ENCODE data around the gene JUND. TPM values are rescaled to one million over a fixed set of nuclear protein-coding genes. Genes with fewer than 3 reads are reported as not detected.

The JUND gene
- total RNA-seq, 1 donor from 2014 or later: 61.5 TPM

DNA sequence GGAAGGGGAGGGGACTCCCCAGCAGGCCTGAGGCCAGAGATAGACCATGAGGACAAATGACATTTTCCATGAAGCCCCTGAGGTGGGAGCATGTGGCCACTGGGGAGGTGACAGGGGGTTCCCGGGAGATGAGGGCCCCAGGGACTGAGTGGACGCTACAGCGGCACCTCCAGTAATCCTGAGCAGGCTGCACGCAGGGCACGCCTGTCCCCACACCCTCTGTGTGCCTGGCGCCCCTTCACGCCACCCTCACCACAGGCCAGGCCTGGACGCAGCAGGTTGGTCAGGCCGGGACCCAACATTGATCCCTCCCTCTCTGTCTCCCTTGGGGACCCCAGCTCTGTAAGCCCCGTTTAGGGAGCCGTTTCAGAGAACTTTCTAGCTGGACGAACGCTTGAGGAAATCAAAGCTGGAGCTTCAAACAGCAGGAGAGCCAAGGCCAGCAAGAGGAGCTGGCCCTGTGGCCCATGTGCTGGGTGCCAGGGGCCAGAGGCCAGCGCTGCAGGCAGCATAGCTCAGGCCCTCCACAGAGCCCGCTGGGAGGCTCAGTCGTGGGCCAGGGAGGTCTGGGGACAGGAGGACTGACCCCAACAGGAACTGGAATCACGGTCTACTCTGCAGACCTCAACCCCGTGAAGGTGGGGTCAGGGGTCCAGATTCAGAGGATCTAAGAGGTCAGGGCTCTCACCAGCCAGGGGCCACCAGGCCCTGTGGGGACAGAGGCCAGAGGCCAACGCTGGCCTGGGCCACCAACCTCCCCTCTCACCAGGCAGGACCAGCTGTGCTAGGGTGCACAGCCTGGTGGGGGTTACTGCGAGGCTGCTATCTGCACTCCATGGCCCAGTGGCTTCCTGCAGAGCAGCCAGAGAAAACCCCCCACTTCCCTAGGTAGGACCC lies 26.9 kb upstream of the JUND start:
- no peak for ATAC-seq

DNA sequence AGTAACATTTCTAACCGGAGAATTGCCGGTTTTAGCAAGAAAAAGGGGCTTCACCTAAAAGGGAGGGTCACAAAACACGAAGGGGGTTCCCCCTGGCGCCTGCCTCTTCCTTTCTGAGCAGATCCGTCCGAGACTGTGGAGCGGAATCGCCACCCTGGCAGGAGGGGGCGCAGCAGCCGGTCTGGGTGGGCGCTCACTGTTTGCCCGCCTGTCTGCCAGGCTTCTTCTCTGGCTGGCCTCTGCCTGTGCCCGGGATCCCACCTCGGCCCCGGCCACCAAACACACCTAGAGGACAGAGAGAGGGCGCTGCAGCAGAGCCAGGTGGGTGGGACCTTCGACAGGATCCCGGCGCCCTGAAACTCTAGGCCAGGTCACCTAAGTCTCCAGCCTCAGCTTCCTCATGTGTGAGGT lies 25.9 kb upstream of the JUND start:
- no peak for ATAC-seq

DNA sequence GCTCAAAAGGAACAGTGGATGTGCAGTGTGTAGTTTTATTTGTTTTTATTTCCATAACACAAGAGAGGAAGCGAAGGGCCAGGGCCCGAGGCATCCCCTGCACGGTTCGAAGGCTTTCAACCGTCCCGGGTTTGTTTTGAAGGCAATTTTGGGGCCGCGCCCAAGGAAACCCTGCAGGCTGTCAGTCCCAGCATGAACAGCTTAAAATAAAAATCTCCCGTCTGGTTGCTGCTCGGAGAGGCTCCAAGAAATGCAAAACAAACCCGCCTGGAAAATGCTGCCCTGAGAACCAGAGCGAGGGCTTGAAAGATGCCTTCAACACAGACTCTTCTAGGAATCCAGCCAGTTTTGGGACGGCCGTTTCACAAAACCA lies 25.5 kb upstream of the JUND start:
- no peak for ATAC-seq

DNA sequence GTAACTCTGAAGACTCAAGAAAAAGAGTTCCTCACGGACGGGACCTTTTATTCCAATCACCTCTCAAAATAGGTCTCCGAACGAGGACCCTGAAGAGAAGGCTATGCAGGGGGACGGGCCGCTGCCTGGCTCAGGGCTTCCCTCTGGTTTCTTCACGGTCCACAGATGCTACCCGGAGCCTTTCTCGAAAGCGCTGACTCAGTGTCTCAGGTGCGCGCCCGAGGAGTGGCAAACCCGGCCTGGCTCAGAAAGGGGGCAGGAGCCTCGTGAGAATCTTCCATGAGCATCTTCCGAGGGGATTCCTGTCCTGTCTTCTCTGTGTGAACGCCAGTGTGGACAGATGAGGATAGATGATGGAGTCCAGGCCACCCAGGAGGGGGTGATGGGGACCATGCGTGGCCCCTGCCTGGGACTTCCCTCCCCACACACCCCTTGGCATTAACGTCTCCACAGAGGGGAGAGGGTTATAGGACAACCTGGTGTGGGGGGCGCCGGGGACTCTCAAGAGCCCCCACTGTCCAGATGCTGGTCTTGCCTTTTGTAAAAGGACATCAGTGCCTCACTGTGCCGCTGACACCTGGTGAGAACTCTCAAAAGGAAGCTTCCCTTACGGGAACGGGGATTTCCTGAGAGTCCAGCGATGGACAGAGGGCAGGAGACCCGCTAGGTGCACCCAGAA lies 24.9 kb upstream of the JUND start:
- ATAC-seq: no peak

DNA sequence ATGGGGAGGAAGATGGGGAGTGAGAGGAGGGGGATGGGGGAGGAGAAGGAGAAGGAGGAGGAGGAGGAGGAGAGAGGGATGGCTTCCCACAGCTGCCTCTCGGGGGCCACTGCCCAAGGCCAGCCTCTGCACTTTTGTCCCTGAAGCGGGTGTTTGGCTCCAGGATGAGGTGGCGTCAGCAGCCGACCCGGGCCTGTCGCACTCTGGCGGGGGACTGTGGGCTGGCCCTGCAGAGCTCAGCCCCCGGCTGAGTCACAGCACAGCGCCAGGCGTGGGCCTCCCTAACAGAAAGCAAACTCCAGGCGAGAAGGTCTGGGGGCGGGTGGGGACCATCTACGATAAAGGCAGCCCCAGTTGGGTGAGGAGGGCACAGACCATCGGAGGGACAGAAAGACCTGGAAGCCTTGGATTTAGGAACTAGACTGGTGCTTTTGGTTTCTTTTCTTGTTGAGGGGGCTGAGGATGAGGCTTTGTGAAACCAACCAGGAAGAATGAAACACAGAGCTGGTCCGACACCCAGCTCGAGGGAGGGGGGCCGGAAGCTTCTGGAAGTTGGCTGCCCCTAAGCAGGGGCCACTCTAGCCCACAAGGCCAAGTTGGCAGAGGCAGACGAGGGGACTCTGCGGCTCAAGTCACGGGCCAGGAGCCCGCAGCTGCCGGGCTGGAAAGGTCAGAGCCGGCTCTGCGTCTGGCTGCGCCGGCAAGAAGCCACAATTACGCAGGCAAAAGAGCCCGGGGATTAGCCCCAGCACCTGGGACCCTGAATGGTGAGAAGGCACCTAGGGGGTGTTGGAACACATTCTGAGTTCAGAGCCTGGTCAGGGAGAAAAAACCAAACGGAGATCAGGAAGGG lies 23.3 kb upstream of the JUND start:
- peak; percentile 59 for ATAC-seq

DNA sequence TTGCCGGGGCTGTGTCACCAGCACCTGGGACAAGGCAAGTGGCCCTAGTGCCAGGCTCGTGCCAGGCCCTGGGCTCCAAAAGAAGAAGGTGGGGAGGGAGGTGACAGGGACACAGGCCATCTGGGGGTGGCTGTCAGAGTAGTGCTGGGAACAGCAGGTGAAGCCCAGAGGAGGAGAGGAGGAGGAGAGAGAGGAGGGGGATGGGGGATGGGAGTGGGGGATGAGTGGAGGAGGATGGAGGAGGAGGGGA lies 22.7 kb upstream of the JUND start:
- ATAC-seq: no peak

DNA sequence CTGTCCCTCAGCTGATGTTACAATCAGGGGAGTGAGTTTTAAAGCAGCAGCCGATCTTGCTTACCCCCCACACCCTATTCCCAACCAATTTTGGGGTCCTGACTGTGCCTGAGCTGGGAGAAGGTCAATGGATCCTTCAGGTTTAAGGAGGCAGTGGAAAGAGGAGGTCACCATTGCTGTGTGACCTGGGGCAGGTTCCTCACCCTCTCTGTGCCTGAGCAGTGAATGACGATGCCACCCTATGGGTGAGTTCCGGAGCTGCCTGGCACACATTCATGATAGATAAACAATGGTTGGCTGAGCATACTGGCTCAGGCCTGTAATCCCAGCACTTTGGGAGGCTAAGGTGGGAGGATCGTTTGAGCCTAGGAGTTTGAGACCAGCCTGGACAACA lies 20.3 kb upstream of the JUND start:
- no peak for ATAC-seq

DNA sequence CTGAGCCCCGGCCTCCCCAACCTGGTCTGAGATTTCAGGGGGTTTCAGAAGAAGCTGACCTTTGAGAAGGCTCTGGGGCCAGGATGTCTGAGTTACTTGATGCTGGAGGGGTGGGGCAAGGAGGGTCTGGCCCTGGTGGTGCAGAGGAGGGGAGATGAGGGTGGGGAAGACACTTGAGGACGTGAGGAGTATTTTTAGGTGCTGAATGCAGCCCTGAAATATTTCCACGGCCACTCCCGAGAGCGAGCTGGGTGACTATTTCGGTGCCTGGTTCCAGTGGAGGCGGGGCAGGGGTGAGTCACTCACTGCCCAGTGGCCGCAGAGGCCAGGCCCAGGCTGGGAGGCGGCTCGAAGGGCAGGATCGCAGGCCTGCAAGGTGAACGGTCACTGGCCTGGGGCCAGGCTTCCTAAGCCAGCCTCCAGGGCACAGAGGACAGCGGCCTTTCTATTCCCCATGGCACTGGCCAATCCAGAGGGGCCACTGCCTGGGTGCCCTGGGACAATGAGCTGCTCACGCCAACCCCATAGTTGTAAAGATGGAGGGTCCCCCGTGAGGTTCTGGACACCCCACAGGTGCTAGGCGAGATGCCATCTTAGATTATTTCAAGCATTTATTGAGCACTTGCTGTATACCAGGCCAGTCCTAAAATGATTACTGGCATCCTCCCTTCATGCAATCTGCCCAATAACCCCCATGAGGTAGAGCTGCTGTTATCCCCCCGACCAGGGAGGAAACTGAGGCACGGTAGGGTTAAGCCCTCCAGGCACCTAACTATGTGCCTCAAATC lies 19.7 kb upstream of the JUND start:
- ATAC-seq: peak; percentile 72

DNA sequence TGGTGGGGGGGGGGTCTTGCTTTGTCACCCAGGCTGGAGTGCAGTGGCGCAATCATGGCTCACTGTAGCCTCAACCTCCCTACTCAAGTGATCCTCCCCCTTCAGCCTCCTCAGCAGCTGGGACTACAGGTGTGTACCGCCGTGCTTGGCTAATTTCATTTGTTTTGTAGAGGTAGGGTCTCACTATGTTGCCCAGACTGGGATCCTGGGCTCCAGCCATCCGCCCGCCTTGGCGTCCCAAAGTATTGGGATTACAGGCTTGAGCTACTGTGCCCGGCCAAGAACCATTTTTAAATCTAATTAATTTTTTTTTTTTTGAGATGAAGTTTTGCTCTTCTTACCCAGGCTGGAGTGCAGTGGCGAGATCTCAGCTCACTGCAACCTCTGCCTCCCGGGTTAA lies 18.2 kb upstream of the JUND start:
- no peak for ATAC-seq

DNA sequence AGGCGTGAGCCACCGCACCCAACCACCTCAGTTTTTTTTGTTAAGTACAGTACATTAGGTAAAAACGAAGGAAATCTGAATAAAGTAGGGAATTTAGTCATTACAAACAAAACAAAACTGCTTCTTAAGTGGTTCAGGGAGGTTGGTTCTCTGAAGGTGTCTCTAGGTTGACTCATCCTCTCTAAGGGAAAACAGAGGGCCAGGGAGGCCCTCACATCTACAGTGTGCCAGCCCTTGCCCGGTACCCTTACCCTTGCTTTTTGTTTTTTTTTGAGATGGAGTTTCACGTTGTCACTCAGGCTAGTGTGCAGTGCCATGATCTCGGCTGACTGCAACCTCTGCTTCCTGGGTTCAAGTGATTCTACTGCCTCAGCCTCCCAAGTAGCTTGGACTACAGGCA lies 17.2 kb upstream of the JUND start:
- no peak for ATAC-seq

DNA sequence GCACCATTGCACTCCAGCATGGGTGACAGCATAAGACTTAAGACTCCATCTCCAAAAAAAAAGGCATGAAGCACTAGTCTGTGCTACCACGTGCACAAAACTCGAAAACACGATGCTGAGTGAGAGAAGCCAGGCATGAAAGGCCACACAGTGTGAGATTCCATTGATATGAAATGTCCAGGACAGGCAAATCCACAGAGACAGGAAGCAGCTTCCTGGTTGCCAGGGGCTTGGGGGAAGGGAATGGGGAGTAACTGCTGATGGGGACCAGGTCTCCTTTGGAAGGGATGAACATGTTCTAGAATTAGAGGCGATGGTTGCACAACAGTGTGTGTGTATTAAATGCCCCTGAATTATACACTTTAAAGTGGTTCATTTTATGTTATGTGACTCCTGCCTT lies 15.9 kb upstream of the JUND start:
- no peak for ATAC-seq

DNA sequence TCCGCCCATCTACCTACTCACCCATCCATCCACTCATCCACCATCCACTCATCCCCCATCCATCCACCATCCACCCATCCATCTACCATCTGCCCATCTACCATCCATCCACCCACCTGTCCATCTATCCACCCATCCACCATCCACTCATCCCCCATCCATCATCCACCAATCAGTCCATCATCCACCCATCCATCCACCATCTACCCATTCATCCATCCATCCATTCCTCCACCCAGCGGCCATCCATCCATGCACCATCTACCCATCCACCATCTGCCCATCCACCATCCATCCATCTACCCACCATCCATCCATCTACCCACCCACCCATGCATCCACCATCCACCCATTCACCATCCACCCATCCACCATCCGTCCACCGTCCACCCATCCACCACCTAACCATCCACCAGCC lies 13.6 kb upstream of the JUND start:
- ATAC-seq: no peak

DNA sequence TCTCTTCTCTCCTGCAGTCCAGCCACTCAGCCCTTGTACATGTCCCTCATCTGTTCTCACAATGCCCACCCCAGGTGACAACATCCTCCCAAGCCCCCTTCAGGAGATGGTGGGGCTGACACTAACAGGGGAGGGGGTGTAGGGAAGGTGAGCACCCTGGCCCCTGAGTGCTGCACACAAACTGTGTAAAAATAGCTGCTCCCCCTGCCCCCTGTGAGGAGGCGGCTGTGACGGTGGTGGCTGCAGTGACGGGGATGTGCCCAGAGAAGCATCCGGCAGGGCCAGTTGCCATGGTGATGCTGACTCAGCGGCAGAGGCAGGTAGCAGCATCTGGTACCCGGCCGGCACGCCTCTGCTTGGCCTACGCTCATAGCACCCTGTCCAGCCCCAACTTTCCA lies 13.0 kb upstream of the JUND start:
- ATAC-seq: peak; percentile 53

DNA sequence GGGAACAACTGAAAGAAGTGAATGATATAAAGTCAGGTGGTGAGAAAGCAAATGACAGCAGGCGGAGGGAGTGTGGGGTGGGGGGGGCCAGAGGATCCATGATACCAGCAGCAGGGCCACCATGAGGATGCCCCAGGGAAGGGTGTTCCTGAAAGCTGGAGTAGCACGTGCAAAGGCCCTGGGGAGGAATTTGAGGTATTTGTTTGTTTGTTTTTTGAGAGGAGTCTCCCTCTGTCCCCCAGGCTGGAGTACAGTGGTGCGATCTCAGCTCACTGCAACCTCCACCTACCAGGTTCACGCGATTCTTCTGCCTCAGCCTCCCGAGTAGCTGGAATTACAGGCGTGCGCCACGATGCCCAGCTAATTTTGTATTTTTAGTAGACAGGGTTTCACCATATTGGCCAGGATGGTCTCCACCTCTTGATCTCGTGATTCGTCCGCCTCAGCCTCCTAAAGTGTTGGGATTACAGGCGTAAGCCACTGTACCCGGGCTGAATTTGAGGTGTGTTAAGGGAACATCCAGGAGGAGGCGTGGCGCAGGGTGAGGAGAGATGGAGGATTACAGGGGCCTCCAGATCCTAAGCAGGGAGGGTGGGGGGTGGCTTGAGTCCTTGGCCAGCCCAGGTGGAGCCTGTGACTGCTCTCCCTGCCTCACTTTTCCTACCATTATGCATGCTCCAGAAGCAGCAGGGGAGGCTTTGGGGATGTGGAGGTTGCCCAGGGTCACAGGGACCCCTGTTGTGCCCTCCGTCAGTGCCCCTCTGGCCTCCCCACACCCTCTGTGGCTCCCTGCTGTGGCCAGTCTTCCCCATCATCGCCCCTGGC lies 12.4 kb upstream of the JUND start:
- no peak for ATAC-seq

DNA sequence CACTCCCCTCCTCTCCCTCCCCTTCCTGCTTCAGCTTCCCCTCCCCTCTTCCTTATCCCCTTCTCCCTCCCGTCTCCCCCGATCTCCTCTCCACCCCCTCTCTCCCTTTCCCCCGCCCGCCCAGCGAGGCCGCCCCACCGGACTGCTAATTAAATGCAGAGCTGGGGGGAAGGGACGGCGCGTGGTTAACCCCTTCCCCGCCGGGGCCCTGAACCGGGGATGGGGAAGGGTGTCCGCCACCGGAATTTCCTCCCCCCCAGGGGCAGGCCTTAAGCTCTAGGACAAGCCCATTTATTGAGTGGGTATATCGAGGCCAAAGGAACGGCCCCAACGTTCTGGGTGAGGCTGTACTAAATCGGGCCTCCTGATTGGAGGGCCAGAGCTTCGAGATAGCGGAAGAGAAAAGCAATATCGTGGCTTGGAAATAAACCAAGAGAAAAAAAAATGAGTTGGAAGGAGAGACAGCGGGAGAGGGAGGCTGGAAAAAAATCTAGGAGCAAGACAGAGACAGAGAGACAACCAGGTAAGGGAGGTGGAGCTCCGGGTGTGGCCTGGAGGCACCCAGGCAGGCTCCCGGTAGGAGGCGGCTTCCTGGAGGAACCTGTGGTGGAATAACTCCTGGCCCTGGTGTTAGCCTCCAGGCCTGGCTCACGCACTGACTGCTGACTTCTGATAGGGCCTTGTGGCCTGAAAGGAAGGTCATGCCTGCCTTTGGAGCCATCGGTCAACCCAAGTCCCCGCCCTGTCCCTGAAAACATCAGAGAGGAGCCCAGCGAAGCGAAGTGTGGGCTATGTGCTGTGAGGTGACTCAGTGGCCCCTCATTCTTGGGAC lies 11.6 kb upstream of the JUND start:
- ATAC-seq: no peak

DNA sequence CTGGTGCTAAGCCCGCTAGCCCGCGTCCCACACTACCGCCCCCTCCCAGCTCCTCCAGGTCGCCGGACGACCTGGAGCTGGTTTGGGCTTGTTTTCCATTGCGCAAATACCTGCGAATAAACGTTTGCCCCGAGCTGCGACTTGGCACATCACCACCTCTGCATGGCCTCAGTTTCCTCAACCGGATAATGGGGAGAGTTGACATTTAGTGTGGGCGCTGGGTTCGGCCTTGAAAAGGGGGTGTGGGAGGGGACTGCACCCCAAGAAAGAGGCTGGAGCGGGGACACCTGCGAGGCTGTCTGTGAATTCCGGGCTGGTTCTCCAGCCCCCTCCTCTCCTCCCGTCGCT lies 11.0 kb upstream of the JUND start:
- ATAC-seq: peak; percentile 25

DNA sequence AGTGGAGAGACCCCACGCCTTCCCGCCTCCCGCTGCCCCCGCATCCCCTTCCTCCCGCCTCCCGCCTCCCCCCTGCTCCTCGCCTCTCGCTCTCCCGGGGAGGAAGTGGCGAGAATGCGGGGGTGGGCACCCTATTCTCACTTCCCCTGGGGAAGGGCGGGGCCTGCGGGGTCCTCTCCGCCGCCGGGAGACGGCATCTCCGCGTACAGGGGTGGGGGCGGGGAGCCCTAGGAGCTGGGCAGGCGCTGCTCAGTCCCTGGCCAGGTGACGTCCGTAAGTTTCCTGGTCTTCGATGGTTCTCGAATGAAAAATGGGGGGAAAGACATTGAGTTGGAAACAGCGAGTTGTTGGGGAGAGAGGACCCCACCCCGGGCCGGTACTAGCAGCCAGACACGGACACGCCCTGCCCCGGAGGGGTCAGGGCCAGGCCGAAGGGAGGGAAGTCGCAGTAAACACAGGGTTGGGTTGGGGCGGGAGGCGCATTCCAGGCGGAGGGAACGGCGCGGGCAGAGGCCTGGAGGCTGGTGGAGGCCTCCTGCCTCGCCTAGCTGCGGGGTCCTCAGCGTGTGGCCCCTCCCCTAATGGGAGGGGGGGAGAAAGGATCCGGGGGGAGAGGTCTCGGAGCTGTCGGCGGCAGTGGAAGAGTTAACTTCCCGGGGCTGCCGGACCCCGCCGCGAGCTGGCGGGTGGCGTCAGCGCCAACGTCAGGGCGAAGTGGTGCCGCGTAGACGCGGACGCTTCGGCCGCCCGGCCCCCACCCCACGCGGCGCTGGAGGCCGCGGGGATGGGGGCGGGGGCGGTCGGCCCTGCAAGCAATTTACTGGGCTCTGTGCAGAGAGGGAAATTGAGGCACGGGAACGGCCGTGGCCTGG lies 10.4 kb upstream of the JUND start:
- peak; percentile 65 for ATAC-seq

DNA sequence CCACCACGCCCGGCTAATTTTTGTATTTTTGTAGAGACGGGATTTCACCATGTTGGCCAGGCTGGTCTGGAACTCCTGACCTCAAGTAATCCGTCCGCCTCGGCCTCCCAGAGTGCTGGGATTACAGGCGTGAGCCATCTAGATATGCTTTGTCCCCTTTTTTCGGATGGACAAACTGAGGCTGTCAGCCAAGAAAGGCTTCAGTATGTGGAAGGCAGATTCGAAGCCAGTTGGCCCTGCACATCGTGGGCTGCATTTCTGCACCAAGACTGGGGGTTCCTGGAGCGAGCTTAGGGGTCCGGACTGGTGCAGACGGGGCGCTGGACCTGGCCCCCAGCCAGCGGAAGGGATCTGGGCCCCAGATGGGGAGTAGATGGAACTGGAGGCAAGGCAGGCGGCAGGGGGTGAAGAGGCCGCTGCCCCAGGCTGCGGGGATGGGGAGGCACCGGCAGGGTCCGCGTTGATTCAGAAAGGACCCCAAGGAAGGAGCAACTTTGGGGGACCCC lies 9.7 kb upstream of the JUND start:
- no peak for ATAC-seq

DNA sequence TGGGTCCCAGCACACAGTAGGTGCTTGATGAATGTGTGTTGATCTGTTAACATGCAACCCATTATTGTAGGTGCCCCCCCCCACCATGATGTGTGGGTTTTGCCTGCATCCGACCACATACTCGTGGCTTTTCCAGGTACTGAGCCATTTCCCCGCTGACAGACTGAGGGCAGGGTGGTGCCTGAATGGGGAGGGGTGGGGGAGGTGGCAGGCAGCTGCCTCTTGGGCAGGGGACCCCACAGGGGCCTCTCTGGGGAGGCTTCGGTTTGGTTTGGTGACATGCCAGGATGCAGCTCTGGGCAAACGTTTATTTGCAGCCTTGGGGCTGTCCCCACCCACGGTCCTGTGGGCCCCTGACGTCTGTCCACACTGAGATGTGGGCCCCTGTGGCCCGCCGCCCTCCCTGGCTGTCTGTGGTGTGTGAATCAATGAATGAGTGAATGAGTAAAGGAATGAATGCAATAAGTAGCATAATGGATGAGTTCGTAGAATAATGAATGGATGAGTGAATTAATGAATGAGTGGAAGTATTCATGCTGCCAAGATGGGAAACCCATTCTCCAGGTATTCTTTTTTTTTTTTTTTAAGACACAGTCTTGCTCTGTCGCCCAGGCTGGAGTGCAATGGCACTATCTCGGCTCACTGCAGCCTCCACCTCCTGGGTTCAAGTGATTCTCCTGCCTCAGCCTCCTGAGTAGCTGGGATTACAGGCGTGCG lies 9.0 kb upstream of the JUND start:
- ATAC-seq: peak; percentile 3

All from esophagus mucosa (tissue), 1 donor.